ENCODE results near the gene TNF. TPM values are rescaled to one million over a fixed set of nuclear protein-coding genes. Genes with fewer than 3 reads are reported as not detected.

TNF gene
- total and polyA plus RNA-seq, 2 of the 13 experiments (the other 11 are each of a cell fraction or from before 2014, with no cell fraction given): not detected

DNA sequence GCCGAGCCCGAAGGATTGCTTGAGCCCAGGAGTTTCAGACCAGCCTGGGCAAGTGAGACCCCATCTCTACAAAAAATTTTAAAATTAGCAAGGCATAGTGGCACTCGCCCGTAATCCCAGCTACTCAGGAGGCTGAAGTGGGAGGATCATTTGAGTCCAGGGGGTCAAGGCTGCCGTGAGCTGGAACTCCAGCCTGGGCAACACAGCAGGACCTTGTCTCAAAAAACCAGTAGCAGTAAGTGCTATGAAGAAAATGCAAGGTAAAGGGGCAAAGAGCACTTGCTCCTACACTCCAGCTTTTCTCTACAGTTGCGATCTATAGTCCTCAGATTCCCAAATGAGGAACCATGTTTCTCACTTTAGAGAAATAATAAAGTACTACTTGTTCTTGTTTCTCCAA lies 31.7 kb upstream of the TNF start (continued):
- TF ChIP-seq, protein P1, sequence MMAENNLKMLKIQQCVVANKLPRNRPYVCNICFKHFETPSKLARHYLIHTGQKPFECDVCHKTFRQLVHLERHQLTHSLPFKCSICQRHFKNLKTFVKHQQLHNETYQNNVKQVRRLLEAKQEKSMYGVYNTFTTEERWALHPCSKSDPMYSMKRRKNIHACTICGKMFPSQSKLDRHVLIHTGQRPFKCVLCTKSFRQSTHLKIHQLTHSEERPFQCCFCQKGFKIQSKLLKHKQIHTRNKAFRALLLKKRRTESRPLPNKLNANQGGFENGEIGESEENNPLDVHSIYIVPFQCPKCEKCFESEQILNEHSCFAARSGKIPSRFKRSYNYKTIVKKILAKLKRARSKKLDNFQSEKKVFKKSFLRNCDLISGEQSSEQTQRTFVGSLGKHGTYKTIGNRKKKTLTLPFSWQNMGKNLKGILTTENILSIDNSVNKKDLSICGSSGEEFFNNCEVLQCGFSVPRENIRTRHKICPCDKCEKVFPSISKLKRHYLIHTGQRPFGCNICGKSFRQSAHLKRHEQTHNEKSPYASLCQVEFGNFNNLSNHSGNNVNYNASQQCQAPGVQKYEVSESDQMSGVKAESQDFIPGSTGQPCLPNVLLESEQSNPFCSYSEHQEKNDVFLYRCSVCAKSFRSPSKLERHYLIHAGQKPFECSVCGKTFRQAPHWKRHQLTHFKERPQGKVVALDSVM (CRISPR knock-in tag; IDR thresholded peaks at IDR 0.05): peak; percentile 95
- TF ChIP-seq NR2F6 (IDR thresholded peaks at IDR 0.05) (no peak), NR2F6 (CRISPR knock-in tag; IDR thresholded peaks at IDR 0.05) (peak; percentile 30; the same call in 1 of the 2 replicates), HNF4G (IDR thresholded peaks at IDR 0.05; ENCODE audit: borderline replicate concordance, low read depth, low read length) (peak; percentile 52; the same call in 1 of the 2 replicates), HNF4G (CRISPR knock-in tag; IDR thresholded peaks at IDR 0.05; ENCODE audit: borderline replicate concordance, low read depth) (no peak), SOX13 (IDR thresholded peaks at IDR 0.05) (no peak), SOX13 (CRISPR knock-in tag; conservative IDR thresholded peaks at IDR 0.05 in 1 of 2, IDR thresholded peaks at IDR 0.05 in 1 of 2) (0 out of 4 replicates have a peak, but pooled peaks of 1 of the 2 experiments have one; percentile 4), ZNF331 (CRISPR knock-in tag; IDR thresholded peaks at IDR 0.05) (peak; percentile 54; the same call in 1 of the 2 replicates), ZNF121 (CRISPR knock-in tag; IDR thresholded peaks at IDR 0.05) (peak; percentile 97), MXI1 (IDR thresholded peaks at IDR 0.05; ENCODE audit: borderline replicate concordance, low read depth, low read length) (no peak), TBP (CRISPR knock-in tag; IDR thresholded peaks at IDR 0.05) (no peak), PCBP1 (IDR thresholded peaks at IDR 0.05; ENCODE audit: borderline replicate concordance, low read depth, low read length) (no peak), ZFP62 (CRISPR knock-in tag; IDR thresholded peaks at IDR 0.05) (no peak), NFE2L1 (CRISPR knock-in tag; IDR thresholded peaks at IDR 0.05; ENCODE audit: borderline replicate concordance) (no peak), CCAR2 (optimal IDR thresholded peaks at IDR 0.05; ENCODE audit: low read depth, low read length) (no peak), HDAC2 (CRISPR knock-in tag; IDR thresholded peaks at IDR 0.05) (no peak), ATF7 (IDR thresholded peaks at IDR 0.05) (no peak), ATF7 (CRISPR knock-in tag; IDR thresholded peaks at IDR 0.05) (no peak), MTA1 (CRISPR knock-in tag; IDR thresholded peaks at IDR 0.05; ENCODE audit: borderline replicate concordance) (0 out of 2 replicates have a peak, but pooled peaks have one; percentile 31), NFRKB (IDR thresholded peaks at IDR 0.05) (no peak), NR2F1 (CRISPR knock-in tag; IDR thresholded peaks at IDR 0.05) (0 out of 4 replicates have a peak, but pooled peaks of 1 of the 2 experiments have one; percentile 24)
- TF ChIP-seq, protein P2, sequence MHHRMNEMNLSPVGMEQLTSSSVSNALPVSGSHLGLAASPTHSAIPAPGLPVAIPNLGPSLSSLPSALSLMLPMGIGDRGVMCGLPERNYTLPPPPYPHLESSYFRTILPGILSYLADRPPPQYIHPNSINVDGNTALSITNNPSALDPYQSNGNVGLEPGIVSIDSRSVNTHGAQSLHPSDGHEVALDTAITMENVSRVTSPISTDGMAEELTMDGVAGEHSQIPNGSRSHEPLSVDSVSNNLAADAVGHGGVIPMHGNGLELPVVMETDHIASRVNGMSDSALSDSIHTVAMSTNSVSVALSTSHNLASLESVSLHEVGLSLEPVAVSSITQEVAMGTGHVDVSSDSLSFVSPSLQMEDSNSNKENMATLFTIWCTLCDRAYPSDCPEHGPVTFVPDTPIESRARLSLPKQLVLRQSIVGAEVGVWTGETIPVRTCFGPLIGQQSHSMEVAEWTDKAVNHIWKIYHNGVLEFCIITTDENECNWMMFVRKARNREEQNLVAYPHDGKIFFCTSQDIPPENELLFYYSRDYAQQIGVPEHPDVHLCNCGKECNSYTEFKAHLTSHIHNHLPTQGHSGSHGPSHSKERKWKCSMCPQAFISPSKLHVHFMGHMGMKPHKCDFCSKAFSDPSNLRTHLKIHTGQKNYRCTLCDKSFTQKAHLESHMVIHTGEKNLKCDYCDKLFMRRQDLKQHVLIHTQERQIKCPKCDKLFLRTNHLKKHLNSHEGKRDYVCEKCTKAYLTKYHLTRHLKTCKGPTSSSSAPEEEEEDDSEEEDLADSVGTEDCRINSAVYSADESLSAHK (CRISPR knock-in tag; IDR thresholded peaks at IDR 0.05; ENCODE audit: borderline replicate concordance): no peak
- TF ChIP-seq, protein P3, sequence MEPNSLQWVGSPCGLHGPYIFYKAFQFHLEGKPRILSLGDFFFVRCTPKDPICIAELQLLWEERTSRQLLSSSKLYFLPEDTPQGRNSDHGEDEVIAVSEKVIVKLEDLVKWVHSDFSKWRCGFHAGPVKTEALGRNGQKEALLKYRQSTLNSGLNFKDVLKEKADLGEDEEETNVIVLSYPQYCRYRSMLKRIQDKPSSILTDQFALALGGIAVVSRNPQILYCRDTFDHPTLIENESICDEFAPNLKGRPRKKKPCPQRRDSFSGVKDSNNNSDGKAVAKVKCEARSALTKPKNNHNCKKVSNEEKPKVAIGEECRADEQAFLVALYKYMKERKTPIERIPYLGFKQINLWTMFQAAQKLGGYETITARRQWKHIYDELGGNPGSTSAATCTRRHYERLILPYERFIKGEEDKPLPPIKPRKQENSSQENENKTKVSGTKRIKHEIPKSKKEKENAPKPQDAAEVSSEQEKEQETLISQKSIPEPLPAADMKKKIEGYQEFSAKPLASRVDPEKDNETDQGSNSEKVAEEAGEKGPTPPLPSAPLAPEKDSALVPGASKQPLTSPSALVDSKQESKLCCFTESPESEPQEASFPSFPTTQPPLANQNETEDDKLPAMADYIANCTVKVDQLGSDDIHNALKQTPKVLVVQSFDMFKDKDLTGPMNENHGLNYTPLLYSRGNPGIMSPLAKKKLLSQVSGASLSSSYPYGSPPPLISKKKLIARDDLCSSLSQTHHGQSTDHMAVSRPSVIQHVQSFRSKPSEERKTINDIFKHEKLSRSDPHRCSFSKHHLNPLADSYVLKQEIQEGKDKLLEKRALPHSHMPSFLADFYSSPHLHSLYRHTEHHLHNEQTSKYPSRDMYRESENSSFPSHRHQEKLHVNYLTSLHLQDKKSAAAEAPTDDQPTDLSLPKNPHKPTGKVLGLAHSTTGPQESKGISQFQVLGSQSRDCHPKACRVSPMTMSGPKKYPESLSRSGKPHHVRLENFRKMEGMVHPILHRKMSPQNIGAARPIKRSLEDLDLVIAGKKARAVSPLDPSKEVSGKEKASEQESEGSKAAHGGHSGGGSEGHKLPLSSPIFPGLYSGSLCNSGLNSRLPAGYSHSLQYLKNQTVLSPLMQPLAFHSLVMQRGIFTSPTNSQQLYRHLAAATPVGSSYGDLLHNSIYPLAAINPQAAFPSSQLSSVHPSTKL (CRISPR knock-in tag; IDR thresholded peaks at IDR 0.05): peak; percentile 26; the same call in 1 of the 2 replicates
